Inflammatory macrophage treated with lipopolysaccharide for 1 hour (primary cell): ENCODE measurements around the gene MFAP2.

Experiments
- DNase-seq, 2 donors: peaks; one replicate each; pipeline ENCODE4 v3.0.0-alpha.2; 2020 to 2022

The MFAP2 gene

GRCh38 chr1:16926491-16927073 lies 53.8 kb downstream of the MFAP2 start:
- DNase-seq: no peak

GRCh38 chr1:16925635-16926490 lies 54.6 kb downstream of the MFAP2 start:
- DNase-seq: no peak

GRCh38 chr1:16924919-16925477 lies 55.4 kb downstream of the MFAP2 start:
- no peak for DNase-seq
